C1 segment of cervical spinal cord (tissue), 14 donors: ENCODE results near the gene SYT8.
"Not testable (repeated sequence)": the region's sequence is repeated elsewhere in the genome, so short reads cannot be mapped to it uniquely, and the experiment has no call there.

Experiments
- DNase-seq, 14 donors: peaks; one replicate each; lab custom pipeline; 2025; lab: John Stamatoyannopoulos, UW

SYT8 gene

DNA sequence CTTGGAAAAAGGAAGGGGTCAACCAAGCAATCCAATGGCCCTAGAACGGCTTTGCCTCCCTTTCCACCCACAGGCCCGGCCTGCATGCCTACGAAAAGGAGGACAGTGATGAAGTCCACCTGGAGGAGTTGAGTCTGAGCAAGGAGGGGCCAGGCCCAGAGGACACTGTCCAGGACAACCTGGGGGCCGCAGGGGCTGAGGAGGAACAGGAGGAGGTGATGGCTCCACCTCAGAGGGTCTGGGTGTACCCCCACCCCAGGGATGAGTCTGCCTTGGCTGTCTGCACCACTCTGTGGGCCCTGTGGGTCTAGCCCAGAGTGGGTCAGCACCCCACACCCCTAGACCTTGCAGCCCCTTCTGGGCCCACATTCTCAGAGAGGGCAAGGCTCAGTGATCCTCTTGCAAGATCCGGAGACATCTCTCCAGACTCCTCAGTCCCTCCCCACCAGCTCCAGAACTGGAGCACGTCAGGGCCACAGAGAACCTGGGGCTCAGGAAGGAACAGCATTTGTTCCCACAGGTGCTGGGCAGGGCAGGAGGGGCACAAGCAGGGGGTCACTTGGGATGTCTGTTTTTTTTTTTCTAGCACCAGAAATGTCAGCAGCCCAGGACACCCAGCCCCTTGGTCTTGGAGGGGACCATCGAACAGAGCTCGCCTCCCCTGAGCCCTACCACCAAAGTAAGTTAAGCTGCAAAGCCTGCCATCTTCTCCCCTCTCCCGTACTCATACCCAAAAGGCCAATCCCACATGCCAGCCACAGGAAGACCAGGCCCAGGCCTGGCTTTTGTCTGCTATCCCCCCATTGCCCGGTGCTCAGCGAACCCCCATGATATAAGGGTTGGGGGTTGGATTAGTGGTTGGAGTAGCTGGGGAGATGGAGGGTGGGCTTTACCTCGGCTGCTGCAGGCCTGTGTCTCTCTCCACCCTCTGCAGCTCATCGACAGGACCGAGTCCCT lies 48.8 kb downstream of the SYT8 start:
- no peak for DNase-seq

DNA sequence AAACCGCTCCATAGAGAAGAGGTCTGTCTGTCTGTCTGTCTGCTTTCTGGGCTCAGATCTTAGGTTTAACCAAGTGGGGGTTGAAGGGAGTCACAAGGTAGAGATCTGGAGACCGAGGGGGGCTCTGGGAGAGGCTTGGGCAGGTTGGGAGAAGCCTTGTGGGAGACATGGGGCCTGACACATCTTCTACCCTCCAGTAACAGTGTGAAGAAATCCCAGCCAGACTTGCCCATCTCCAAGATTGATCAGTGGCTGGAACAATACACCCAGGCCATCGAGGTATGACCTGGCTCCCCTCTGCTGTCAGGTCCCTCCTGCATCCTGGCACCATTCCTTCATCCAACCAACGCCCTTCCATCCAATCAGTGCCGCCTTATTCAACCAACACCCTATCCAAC lies 49.5 kb downstream of the SYT8 start:
- DNase-seq = no peak

DNA sequence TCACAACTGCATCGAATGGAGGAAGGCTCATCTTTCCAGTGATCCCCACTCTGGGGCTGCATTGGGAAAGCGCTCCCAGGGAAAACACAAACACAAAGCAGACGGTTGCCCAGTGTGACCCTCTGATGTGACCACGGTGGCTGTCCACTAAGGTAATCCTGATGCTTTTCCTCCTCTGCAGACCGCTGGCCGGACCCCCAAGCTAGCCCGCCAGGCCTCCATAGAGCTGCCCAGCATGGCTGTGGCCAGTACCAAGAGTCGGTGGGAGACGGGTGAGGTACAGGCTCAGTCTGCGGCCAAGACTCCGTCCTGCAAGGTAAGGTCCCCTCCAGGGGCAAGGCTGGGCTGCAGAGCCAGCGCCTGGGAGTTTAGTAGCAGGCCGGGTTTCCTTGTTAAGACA lies 51.8 kb downstream of the SYT8 start:
- not testable (repeated sequence) for DNase-seq
